ENCODE results near the gene ANKRD30B. TPM values are rescaled to one million over a fixed set of nuclear protein-coding genes. Genes with fewer than 3 reads are reported as not detected.
"Not testable (repeated sequence)": the region's sequence is repeated elsewhere in the genome, so short reads cannot be mapped to it uniquely, and the experiment has no call there.

Gene ANKRD30B
- total RNA-seq, 1 experiment from 2014 or later: not detected

DNA sequence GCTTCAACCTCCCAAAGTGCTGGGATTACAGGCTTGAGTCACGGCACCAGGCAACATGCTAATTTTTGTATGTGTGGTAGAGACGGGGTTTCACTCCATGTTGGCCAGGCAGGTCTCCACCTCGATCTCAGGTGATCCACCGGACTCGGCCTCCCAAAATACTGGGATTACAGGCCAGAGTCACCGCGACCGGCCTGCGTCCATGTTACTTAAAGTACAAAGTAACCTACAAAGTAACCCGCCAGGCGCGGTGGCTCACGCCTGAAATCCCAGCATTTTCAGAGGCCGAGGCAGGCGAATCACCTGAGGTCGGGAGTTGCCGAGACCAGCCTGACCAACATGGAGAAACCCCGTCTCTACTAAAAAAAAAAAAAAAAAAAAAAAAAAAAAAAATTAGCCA, 1.1 kb upstream of the ANKRD30B start:
- ChIA-PET POLR2A (no interaction called here), CTCF (no interaction called here)
- TF ChIP-seq, protein P1, sequence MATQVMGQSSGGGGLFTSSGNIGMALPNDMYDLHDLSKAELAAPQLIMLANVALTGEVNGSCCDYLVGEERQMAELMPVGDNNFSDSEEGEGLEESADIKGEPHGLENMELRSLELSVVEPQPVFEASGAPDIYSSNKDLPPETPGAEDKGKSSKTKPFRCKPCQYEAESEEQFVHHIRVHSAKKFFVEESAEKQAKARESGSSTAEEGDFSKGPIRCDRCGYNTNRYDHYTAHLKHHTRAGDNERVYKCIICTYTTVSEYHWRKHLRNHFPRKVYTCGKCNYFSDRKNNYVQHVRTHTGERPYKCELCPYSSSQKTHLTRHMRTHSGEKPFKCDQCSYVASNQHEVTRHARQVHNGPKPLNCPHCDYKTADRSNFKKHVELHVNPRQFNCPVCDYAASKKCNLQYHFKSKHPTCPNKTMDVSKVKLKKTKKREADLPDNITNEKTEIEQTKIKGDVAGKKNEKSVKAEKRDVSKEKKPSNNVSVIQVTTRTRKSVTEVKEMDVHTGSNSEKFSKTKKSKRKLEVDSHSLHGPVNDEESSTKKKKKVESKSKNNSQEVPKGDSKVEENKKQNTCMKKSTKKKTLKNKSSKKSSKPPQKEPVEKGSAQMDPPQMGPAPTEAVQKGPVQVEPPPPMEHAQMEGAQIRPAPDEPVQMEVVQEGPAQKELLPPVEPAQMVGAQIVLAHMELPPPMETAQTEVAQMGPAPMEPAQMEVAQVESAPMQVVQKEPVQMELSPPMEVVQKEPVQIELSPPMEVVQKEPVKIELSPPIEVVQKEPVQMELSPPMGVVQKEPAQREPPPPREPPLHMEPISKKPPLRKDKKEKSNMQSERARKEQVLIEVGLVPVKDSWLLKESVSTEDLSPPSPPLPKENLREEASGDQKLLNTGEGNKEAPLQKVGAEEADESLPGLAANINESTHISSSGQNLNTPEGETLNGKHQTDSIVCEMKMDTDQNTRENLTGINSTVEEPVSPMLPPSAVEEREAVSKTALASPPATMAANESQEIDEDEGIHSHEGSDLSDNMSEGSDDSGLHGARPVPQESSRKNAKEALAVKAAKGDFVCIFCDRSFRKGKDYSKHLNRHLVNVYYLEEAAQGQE (IDR thresholded peaks at IDR 0.05; ENCODE audit: insufficient read depth in 1 of 2, low read depth in 2 of 2, low read length in 1 of 2): no peak
- TF ChIP-seq, protein P2, sequence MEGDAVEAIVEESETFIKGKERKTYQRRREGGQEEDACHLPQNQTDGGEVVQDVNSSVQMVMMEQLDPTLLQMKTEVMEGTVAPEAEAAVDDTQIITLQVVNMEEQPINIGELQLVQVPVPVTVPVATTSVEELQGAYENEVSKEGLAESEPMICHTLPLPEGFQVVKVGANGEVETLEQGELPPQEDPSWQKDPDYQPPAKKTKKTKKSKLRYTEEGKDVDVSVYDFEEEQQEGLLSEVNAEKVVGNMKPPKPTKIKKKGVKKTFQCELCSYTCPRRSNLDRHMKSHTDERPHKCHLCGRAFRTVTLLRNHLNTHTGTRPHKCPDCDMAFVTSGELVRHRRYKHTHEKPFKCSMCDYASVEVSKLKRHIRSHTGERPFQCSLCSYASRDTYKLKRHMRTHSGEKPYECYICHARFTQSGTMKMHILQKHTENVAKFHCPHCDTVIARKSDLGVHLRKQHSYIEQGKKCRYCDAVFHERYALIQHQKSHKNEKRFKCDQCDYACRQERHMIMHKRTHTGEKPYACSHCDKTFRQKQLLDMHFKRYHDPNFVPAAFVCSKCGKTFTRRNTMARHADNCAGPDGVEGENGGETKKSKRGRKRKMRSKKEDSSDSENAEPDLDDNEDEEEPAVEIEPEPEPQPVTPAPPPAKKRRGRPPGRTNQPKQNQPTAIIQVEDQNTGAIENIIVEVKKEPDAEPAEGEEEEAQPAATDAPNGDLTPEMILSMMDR (IDR thresholded peaks at IDR 0.05): no peak
- TF ChIP-seq TCF7L2 (IDR thresholded peaks at IDR 0.05; ENCODE audit: low read depth, low read length) (no peak), POLR2AphosphoS5 (IDR thresholded peaks at IDR 0.05; ENCODE audit: low read depth, low read length) (no peak), SIN3A (IDR thresholded peaks at IDR 0.05; ENCODE audit: borderline replicate concordance, insufficient read depth, low read depth, low read length) (no peak)
- ATAC-seq (no peak), DNase-seq (ENCODE audit: low read depth, low spot score) (no peak)
- H3K27me3 ChIP-seq (ENCODE audit: control insufficient read depth, insufficient read depth, low read length): no peaks in the 10 kb centered on the region
- no peak overlapping the region for H3K27ac ChIP-seq (ENCODE audit: low read length)
- no peak overlapping the region for H3K4me3 ChIP-seq (ENCODE audit: low read depth in 2 of 2, low read length in 2 of 2)
- H3K36me3 ChIP-seq (ENCODE audit: control insufficient read depth, insufficient read depth, low read length): no peaks in the 10 kb centered on the region
- no peaks in the 10 kb centered on the region for H3K4me1 ChIP-seq (ENCODE audit: control insufficient read depth, insufficient read depth, low read length)
- BruUV-seq (replicated peaks): no TSS peak
- no peaks in the 10 kb centered on the region for H3K9me3 ChIP-seq (ENCODE audit: control insufficient read depth, insufficient read depth, low read depth, low read length)
- in situ Hi-C loops (cut with HindIII; ENCODE audit: low pct_unique_long_range_greater_than_20kb, low sequenced_read_pairs): no loop called here
- intact Hi-C loops (cut with micrococcal nuclease; ENCODE audit: unreplicated experiment): no loop called here

DNA sequence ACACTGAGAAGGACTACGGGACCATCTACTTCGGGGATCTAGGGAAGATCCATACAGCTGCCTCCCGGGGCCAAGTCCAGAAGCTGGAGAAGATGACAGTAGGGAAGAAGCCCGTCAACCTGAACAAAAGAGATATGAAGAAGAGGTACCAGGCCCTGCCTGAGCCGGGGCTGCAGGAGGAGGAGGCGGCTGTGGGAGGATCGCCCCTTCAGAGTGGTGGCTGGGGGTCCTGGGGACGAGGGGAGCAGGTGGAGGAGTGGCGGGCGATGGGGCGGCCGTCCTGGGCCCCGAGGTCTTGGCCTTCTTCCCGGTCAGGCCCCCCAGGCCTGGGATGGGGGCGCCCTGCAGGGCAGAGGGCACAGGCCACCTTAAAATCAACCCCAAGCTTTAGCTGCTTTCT, 524 bp downstream of the ANKRD30B start:
- Histone ChIP-seq H3K4me1 (ENCODE audit: control insufficient read depth, insufficient read depth, low read length) (no peaks in the 10 kb centered on the region), H3K27ac (ENCODE audit: low read length) (no peak overlapping the region), H3K9me3 (ENCODE audit: control insufficient read depth, insufficient read depth, low read depth, low read length) (no peaks in the 10 kb centered on the region), H3K4me3 (ENCODE audit: low read depth in 2 of 2, low read length in 2 of 2) (no peak overlapping the region), H3K36me3 (ENCODE audit: control insufficient read depth, insufficient read depth, low read length) (no peaks in the 10 kb centered on the region), H3K27me3 (ENCODE audit: control insufficient read depth, insufficient read depth, low read length) (no peaks in the 10 kb centered on the region)
- in situ Hi-C loops (cut with HindIII; ENCODE audit: low pct_unique_long_range_greater_than_20kb, low sequenced_read_pairs) (no loop called here), intact Hi-C loops (cut with micrococcal nuclease; ENCODE audit: unreplicated experiment) (no loop called here)
- POLR2A ChIA-PET: no interaction called here
- ATAC-seq: no peak
- CTCF ChIA-PET: no interaction called here
- DNase-seq (ENCODE audit: low read depth, low spot score): no peak
- TF ChIP-seq, protein P2 (IDR thresholded peaks at IDR 0.05): no peak
- TF ChIP-seq SIN3A (IDR thresholded peaks at IDR 0.05; ENCODE audit: borderline replicate concordance, insufficient read depth, low read depth, low read length) (no peak), TCF7L2 (IDR thresholded peaks at IDR 0.05; ENCODE audit: low read depth, low read length) (no peak), POLR2AphosphoS5 (IDR thresholded peaks at IDR 0.05; ENCODE audit: low read depth, low read length) (no peak)
- TF ChIP-seq, protein P1 (IDR thresholded peaks at IDR 0.05; ENCODE audit: insufficient read depth in 1 of 2, low read depth in 2 of 2, low read length in 1 of 2): no peak
- BruUV-seq (replicated peaks): no TSS peak

DNA sequence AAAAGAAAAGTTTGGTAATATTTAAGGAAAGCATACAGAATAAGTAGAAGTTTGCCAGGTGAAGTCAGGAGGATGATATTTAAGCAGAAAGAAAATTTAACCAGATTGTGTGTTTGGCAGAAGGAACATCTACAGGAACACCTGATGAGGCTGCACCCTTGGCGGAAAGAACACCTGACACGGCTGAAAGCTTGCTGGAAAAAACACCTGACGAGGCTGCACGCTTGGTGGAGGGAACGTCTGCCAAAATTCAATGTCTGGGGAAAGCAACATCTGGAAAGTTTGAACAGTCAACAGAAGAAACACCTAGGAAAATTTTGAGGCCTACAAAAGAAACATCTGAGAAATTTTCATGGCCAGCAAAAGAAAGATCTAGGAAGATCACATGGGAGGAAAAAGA, 15.6 kb downstream of the ANKRD30B start:
- H3K4me3 ChIP-seq (ENCODE audit: low read depth in 2 of 2, low read length in 2 of 2); H3K9me3 ChIP-seq (ENCODE audit: control insufficient read depth, insufficient read depth, low read depth, low read length); CTCF ChIA-PET; H3K27me3 ChIP-seq (ENCODE audit: control insufficient read depth, insufficient read depth, low read length); DNase-seq (ENCODE audit: low read depth, low spot score); ATAC-seq; H3K36me3 ChIP-seq (ENCODE audit: control insufficient read depth, insufficient read depth, low read length); in situ Hi-C loops (cut with HindIII; ENCODE audit: low pct_unique_long_range_greater_than_20kb, low sequenced_read_pairs); H3K27ac ChIP-seq (ENCODE audit: low read length); H3K4me1 ChIP-seq (ENCODE audit: control insufficient read depth, insufficient read depth, low read length); intact Hi-C loops (cut with micrococcal nuclease; ENCODE audit: unreplicated experiment); BruUV-seq (replicated peaks); POLR2A ChIA-PET: not testable (repeated sequence)
